Activated CD8-positive, alpha-beta T cell treated with anti-CD3 and anti-CD28 coated beads, Interleukin-2, amount 10 ng/mL, durations not matched to agents 7 days and 5 days (primary cell): ENCODE measurements around the gene IL1RAPL1. TPM values are rescaled to one million over a fixed set of nuclear protein-coding genes. Genes with fewer than 3 reads are reported as not detected.

ENCODE experiments used
- ATAC-seq: fragments of 150-1000 bp; cut with Tn5 transposase; one replicate; pipeline ENCODE4 v1.10.0; 2021; ENCODE audit warnings: moderate library complexity
- CTCF ChIA-PET: fragments of 350-600 bp; sonication (Branson Sonifier 250); formaldehyde crosslinking; loops from one replicate; lab custom pipeline; 2021; ENCODE audit warnings: antibody characterized with exemption; lab: Charles Lee
- POLR2A ChIA-PET: fragments of 350-600 bp; sonication (Branson Sonifier 250); formaldehyde crosslinking; loops from one replicate; lab custom pipeline; 2021; ENCODE audit warnings: antibody characterized with exemption; lab: Charles Lee
- DNase-seq: peaks from one replicate; pipeline ENCODE4 v3.0.0-alpha.2; 2020
- H3K27ac Mint-ChIP-seq: one replicate; pipeline ENCODE4 v1.8.0; 2021; ENCODE audit warnings: mild to moderate bottlenecking, mixed read lengths
- H3K27me3 Mint-ChIP-seq: one replicate; pipeline ENCODE4 v1.8.0; 2021; ENCODE audit warnings: low read depth, mixed read lengths
- H3K36me3 Mint-ChIP-seq: one replicate; pipeline ENCODE4 v1.8.0; 2021; ENCODE audit warnings: low read depth, mixed read lengths
- H3K4me1 Mint-ChIP-seq: one replicate; pipeline ENCODE4 v1.8.0; 2021; ENCODE audit warnings: low read depth, mixed read lengths
- H3K4me3 Mint-ChIP-seq: one replicate; pipeline ENCODE4 v1.8.0; 2021; ENCODE audit warnings: mild to moderate bottlenecking, mixed read lengths
- H3K9me3 Mint-ChIP-seq: one replicate; pipeline ENCODE4 v1.8.0; 2022; ENCODE audit warnings: mixed read lengths; ENCODE audit not compliant: insufficient read depth
- total RNA-seq, 2 experiments: library from RNA; stranded (reverse); gene quantifications; one replicate each; pipeline ENCODE4 v1.2.3, GENCODE V29; 2021

Gene IL1RAPL1
- total RNA-seq, 2 experiments from 2014 or later: not detected

DNA sequence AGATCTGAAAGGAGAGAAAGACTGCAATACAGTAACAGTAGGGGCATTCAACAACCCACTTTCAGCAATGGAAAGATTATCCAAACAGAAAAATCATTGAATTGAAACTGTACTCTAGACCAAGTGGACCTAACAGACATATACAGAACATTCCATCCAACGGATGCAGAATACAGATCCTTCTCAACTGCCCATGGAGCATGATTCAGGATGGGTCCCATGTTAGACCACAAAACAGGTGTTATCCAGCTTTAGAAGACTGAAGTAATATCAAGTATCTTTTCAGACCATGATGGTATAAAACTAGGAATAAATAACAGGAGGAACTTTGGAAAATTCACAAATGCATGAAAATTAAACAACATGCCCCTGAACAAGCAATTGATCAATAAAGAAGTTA is 1060.9 kb downstream of the IL1RAPL1 start:
- DNase-seq (no peak), ATAC-seq (no peak)
- no peak overlapping the region for H3K4me3 Mint-ChIP-seq
- ChIA-PET POLR2A (no interaction called here), CTCF (no interaction called here)
- H3K9me3 Mint-ChIP-seq: no peaks in the 10 kb centered on the region
- H3K4me1 Mint-ChIP-seq: no peaks in the 10 kb centered on the region
- H3K27me3 Mint-ChIP-seq: no peaks in the 10 kb centered on the region
- H3K27ac Mint-ChIP-seq: no peak overlapping the region
- no peaks in the 10 kb centered on the region for H3K36me3 Mint-ChIP-seq

DNA sequence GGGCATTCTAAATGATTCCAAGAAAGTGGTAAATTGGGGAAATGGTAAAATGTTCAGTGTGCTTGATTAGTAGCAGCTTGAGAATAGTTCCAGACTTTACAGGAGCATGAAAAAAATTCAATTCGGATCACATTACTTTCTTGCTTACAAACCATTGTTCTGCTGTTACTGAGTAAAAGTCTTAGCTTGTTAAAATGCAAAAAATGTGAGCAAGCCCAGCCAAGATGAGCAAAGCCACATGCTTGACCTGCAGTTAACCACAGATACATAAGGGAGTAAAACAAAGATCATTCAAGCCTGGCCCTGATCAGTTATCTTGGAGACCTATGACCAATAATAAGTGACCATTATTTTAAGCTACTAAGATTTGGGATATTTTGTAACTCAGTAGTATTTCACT is 1065.2 kb downstream of the IL1RAPL1 start:
- Mint-ChIP-seq H3K4me1 (no peaks in the 10 kb centered on the region), H3K9me3 (no peaks in the 10 kb centered on the region), H3K27ac (no peak overlapping the region), H3K4me3 (no peak overlapping the region), H3K36me3 (no peaks in the 10 kb centered on the region), H3K27me3 (no peaks in the 10 kb centered on the region)
- POLR2A ChIA-PET: no interaction called here
- DNase-seq (no peak), ATAC-seq (no peak)
- CTCF ChIA-PET: no interaction called here

DNA sequence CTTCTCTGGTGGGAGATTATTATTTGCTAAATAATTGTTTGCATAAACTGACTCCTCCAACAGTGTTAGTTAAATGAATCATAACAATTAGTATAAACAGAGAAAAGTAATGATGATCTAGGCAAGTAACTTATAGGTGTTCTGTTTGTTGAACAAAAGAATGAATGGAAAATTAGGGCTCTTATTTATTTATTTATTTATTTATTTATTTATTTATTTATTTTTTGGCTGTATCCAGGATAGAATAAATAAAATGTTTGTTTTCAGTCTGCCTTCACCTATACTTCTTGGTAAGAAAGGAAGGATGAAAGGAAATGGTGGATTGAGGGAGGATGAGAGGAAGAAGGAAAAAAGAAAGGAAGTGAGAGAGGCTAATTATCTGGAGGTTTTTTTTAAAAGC is 1066.5 kb downstream of the IL1RAPL1 start:
- Mint-ChIP-seq H3K4me3 (no peak overlapping the region), H3K9me3 (no peaks in the 10 kb centered on the region), H3K27me3 (no peaks in the 10 kb centered on the region), H3K4me1 (no peaks in the 10 kb centered on the region), H3K36me3 (no peaks in the 10 kb centered on the region), H3K27ac (no peak overlapping the region)
- DNase-seq (no peak), ATAC-seq (no peak)
- ChIA-PET POLR2A (no interaction called here), CTCF (no interaction called here)

DNA sequence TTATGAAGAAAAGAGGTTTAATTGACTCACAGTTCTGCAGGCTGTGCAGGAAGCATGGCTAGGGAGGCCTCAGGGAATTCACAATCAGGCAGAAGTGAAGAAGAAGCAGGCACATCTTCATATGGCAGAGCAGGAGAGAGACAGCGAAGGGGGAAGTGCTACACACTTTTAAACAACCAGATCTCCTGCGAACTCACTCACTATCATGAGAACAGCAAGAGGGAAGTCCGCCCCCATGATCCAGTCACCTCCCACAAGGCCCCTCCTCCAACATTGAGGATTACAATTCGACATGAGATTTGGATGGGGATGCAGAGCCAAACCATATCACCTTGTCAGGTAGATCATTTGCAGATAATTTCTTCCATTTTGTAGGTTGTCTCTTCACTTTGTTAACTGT is 1072.7 kb downstream of the IL1RAPL1 start:
- no peak overlapping the region for H3K4me3 Mint-ChIP-seq
- H3K36me3 Mint-ChIP-seq: no peaks in the 10 kb centered on the region
- ATAC-seq (no peak), DNase-seq (no peak)
- ChIA-PET POLR2A (no interaction called here), CTCF (no interaction called here)
- H3K9me3 Mint-ChIP-seq: no peaks in the 10 kb centered on the region
- H3K4me1 Mint-ChIP-seq: no peaks in the 10 kb centered on the region
- no peak overlapping the region for H3K27ac Mint-ChIP-seq
- no peaks in the 10 kb centered on the region for H3K27me3 Mint-ChIP-seq

DNA sequence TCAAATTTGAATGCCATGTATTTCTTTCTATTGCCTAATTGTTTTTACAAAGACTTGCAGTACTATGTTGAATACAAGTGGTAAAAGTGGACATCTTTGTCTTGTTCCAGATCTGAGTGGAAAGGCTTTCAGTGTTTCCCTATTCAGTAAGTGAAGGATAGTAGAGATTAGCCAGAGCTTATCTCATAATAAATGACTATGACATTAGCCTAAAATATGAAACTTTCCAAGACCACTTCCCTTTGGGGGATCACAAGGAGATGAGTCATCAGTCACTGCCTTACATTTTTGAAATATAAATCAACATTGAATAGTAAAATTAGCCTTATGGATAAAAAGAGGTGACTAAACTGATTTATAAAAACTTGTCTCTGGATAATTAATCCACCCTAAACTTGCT is 1074.0 kb downstream of the IL1RAPL1 start:
- CTCF ChIA-PET: no interaction called here

DNA sequence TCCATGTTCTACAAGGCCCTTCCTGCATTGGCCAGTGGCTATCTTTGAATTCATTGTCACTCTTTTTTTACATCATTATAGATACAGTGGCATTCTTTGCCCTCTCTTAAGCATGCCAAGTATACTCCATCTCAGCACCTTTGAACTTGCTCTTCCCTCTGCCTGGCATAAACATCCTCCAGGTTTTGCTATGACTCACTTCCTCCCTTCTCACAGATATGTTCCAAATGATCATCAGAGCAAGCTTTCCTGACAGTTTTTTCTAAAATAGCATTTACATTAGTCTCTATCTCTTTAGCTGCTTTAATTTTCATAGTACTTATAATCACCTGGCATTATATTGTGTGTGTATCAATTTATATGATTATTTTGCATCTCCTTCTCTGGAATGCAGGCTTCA is 1074.9 kb downstream of the IL1RAPL1 start:
- H3K4me3 Mint-ChIP-seq: no peak overlapping the region
- H3K27ac Mint-ChIP-seq: no peak overlapping the region
- no peaks in the 10 kb centered on the region for H3K36me3 Mint-ChIP-seq
- H3K4me1 Mint-ChIP-seq: no peaks in the 10 kb centered on the region
- ChIA-PET POLR2A (no interaction called here), CTCF (no interaction called here)
- DNase-seq: no peak
- ATAC-seq: no peak
- no peaks in the 10 kb centered on the region for H3K27me3 Mint-ChIP-seq
- H3K9me3 Mint-ChIP-seq: no peaks in the 10 kb centered on the region

More for the DNA sequence above, 1074.0 kb downstream of the IL1RAPL1 start:
- Mint-ChIP-seq H3K27ac (no peak overlapping the region), H3K36me3 (no peaks in the 10 kb centered on the region), H3K27me3 (no peaks in the 10 kb centered on the region), H3K9me3 (no peaks in the 10 kb centered on the region), H3K4me3 (no peak overlapping the region), H3K4me1 (no peaks in the 10 kb centered on the region)
- DNase-seq (no peak), ATAC-seq (no peak)
- POLR2A ChIA-PET: no interaction called here

DNA sequence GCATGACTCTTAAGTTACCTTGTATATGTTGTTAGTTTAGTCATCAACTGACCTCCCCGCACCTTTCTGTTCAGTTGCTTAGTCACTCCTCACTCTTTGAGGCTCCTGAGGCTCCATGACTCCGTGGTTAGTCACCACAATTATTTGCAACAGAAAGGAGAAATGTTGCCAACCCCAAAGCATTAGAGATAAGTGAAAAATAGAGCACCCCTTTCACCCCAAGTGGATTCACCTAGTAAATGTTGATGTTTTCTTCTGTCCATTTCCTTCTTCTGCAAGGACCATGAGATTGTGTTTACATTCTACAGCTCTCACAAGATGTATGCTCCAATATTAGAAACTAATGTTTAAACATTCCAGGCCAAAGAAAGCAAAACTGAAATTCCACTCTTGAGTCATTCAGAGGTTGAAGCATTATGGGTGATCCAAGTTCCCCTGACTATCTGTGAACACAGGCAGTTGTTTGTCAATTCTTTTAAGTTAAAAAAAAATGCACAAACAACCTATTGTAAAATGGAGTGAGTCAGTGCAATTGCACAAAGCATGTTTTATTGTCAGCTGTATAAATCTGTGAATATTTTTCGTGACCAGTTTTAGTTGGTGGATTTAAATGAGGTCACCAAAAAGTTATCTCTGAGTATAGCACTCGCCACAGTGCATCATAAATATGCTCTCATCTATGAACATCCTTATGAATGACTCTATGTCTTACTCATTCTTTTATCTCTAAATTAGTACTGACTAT is 1075.7 kb downstream of the IL1RAPL1 start:
- DNase-seq (no peak), ATAC-seq (no peak)
- Mint-ChIP-seq H3K4me3 (no peak overlapping the region), H3K27me3 (no peaks in the 10 kb centered on the region), H3K36me3 (no peaks in the 10 kb centered on the region), H3K4me1 (no peaks in the 10 kb centered on the region), H3K9me3 (no peaks in the 10 kb centered on the region), H3K27ac (no peak overlapping the region)
- CTCF ChIA-PET: no interaction called here
- POLR2A ChIA-PET: no interaction called here

DNA sequence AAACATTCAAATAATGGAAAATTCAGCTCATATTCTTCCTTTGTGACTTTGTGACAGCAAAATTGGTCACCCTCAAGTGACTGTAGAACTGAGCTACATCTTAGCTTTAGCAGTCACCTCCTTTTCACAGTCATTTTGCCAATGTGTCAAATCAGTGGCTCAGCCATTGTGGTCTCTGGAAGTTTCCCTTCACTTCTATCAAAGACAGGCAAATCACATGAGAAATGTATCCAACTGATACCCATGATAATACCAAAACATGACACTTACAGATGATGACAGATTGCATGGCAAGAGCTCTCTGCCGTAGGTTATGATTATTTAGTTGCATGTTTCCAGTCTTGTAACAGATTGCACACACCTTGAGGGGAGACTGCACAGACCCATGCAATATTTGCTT is 1078.3 kb downstream of the IL1RAPL1 start:
- Mint-ChIP-seq H3K4me1 (no peaks in the 10 kb centered on the region), H3K4me3 (no peak overlapping the region), H3K36me3 (no peaks in the 10 kb centered on the region), H3K27ac (no peak overlapping the region), H3K9me3 (no peaks in the 10 kb centered on the region), H3K27me3 (no peaks in the 10 kb centered on the region)
- DNase-seq (no peak), ATAC-seq (no peak)
- POLR2A ChIA-PET: no interaction called here
- CTCF ChIA-PET: no interaction called here

DNA sequence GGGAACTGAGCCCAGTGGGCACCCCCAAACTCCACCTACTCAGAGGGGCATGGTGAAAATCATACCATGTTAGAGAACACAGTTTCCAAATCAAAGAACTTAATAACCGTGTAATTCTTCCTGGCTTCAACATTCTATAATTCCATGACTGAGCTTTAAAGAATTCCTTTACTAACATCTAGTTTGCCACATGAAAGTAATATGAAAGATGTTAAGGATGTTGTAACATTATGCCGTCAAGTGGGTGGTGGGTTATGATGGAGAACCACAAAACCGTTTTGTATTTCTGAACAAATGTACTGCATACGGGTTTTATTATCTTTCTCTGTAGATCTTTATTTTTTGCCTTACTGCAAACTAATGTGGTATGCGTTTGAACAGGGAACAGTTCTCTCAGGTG is 1079.1 kb downstream of the IL1RAPL1 start:
- ChIA-PET CTCF (no interaction called here), POLR2A (no interaction called here)
- Mint-ChIP-seq H3K4me3 (no peak overlapping the region), H3K27me3 (no peaks in the 10 kb centered on the region), H3K36me3 (no peaks in the 10 kb centered on the region), H3K9me3 (no peaks in the 10 kb centered on the region), H3K4me1 (no peaks in the 10 kb centered on the region), H3K27ac (no peak overlapping the region)
- no peak for ATAC-seq
- DNase-seq: no peak

DNA sequence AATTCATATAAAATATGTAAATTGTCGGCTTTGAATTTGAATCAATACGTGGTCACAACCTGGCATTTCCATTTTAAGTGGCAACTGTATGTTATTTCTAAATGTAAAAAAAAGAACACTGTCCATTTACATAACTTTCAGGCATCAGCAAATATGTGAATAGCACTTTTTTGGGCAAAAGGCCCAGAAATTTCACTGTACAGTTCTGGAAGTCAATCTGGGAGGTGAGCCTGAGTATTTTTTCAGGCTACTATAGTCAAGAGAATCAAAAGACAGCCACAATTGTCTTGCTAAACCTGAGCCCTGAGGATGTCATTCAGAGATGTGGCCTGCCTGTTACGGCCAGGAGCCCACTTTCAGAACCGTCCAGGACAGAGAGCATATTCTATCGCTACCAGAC is 1084.2 kb downstream of the IL1RAPL1 start:
- no peak for ATAC-seq
- H3K4me1 Mint-ChIP-seq: no peaks in the 10 kb centered on the region
- H3K4me3 Mint-ChIP-seq: no peak overlapping the region
- no peaks in the 10 kb centered on the region for H3K36me3 Mint-ChIP-seq
- H3K27me3 Mint-ChIP-seq: no peaks in the 10 kb centered on the region
- ChIA-PET POLR2A (no interaction called here), CTCF (no interaction called here)
- no peak overlapping the region for H3K27ac Mint-ChIP-seq
- H3K9me3 Mint-ChIP-seq: no peaks in the 10 kb centered on the region
- DNase-seq: no peak

DNA sequence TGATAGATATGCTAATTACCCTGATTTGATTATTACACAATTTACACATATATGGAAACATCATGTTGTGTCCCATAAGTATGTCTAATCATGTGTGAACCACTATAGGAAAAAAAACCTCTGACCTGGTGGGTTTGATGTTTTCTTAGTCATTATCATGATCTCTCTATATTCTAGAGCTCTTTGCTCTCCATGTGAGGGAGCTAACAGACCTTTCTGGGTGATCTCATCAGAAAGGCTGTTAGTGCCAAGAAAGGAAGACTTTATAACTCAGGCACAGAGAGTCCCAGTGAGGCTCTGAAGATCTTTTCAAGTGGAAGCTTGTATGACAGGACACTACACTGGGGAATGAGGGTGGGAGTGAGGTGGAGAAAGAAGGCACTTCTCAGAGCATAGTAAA is 1100.4 kb downstream of the IL1RAPL1 start:
- Mint-ChIP-seq H3K4me1 (no peaks in the 10 kb centered on the region), H3K4me3 (no peak overlapping the region), H3K9me3 (peaks cover 5% of the 10 kb centered on the region), H3K27ac (no peak overlapping the region), H3K36me3 (no peaks in the 10 kb centered on the region), H3K27me3 (no peaks in the 10 kb centered on the region)
- no peak for ATAC-seq
- no peak for DNase-seq
- ChIA-PET CTCF (no interaction called here), POLR2A (no interaction called here)

DNA sequence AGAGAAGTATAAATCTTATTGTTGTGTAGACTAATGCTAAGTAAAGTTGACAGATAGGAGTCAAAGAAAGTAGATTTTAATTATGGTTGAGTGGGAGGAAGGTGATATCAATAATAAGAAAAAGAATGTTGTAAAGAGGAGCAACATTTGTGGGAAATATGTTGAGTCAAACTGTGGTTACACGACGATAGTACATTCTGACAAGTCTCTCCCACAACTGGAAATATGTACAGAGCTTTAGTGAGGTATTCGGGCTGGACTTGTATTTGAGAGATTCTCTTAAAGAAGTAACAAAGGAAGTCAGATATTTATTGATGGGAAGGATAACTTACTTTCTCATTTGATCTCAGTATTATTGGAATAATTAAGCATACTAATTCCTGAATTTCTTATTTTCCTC is 1102.8 kb downstream of the IL1RAPL1 start:
- Mint-ChIP-seq H3K9me3 (peaks cover 5% of the 10 kb centered on the region), H3K27me3 (no peaks in the 10 kb centered on the region), H3K36me3 (no peaks in the 10 kb centered on the region), H3K27ac (no peak overlapping the region), H3K4me3 (no peak overlapping the region), H3K4me1 (no peaks in the 10 kb centered on the region)
- ChIA-PET CTCF (no interaction called here), POLR2A (no interaction called here)
- ATAC-seq: no peak
- no peak for DNase-seq

DNA sequence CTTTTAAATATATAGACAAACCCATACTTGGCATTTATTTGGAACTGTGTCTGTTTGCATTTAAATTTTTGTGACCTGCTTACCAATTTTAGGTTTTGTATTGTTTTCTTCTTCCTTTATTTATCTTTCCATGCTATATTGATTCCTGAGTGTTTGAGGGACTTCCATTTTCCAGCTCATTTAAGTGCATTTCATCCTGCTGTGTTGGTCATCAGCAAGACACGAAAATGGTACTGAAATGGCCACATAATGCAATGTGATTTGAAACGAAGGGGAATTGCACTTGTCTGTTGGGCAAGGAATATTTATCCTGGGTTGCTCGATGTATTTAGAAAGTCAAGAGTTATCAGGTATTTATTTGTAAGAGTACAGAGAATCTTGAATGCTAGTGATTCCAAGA is 1103.8 kb downstream of the IL1RAPL1 start:
- Mint-ChIP-seq H3K9me3 (peaks cover 5% of the 10 kb centered on the region), H3K4me3 (no peak overlapping the region), H3K36me3 (no peaks in the 10 kb centered on the region), H3K4me1 (no peaks in the 10 kb centered on the region), H3K27ac (no peak overlapping the region), H3K27me3 (no peaks in the 10 kb centered on the region)
- DNase-seq (no peak), ATAC-seq (no peak)
- POLR2A ChIA-PET: no interaction called here
- CTCF ChIA-PET: no interaction called here
